GM12878 (cell line): ENCODE data around the gene CLMP. TPM values are rescaled to one million over a fixed set of nuclear protein-coding genes. Genes with fewer than 3 reads are reported as not detected.

Experiments
- ATAC-seq: fragments of 200-7000 bp; cut with Tn5 transposase; 3 replicates; pipeline ENCODE4 v1.9.1; 2020; ENCODE audit warnings: mild to moderate bottlenecking, moderate library complexity
- BruUV-seq: library from RNA; stranded (reverse); fragments of 400-500 nt; replicated peaks from 2 replicates; lab custom pipeline; 2021; lab: Mats Ljungman, UMichigan
- CTCF ChIA-PET: fragments of 300-600 bp; sonication (Branson Sonifier 250); formaldehyde crosslinking; extraction: SDS; loops from one replicate; lab custom pipeline; 2021; ENCODE audit warnings: inconsistent platforms; lab: Yijun Ruan, JAX
- POLR2A ChIA-PET: fragments of 350-600 bp; formaldehyde crosslinking; extraction: SDS; loops from one replicate; lab custom pipeline; 2021; ENCODE audit warnings: inconsistent platforms; lab: Charles Lee
- RAD21 ChIA-PET: fragments of 300-600 bp; sonication (Branson Sonifier 250); formaldehyde crosslinking; loops from one replicate; lab custom pipeline; 2023; ENCODE audit warnings: antibody characterized with exemption; ENCODE audit not compliant: unreplicated experiment; lab: Charles Lee
- SMC1A ChIA-PET: fragments of 300-600 bp; sonication (Branson Sonifier 250); formaldehyde crosslinking; loops from one replicate; lab custom pipeline; 2023; ENCODE audit not compliant: unreplicated experiment, uncharacterized antibody; lab: Charles Lee
- DNase-seq: peaks from one replicate; pipeline ENCODE4 v3.0.0-alpha.2; 2011; ENCODE audit warnings: low read depth, low spot score
- FAIRE-seq: peaks from 3 replicates; lab custom pipeline; 2011; peaks lifted over from hg19 to GRCh38; lab: Jason Lieb, UNC
- H2AFZ ChIP-seq: 2 replicates; pipeline ENCODE4 v1.6.0; 2011; ENCODE audit warnings: low read depth, low read length, control low read depth; ENCODE audit not compliant: control insufficient read depth
- H3K27ac ChIP-seq: 2 replicates; pipeline ENCODE4 v1.5.1; 2011; ENCODE audit warnings: control low read depth; ENCODE audit not compliant: control insufficient read depth, insufficient read depth
- H3K27me3 ChIP-seq, 2 experiments: replicated peaks in 1 of 2; 2 replicates each; pipeline versions ENCODE4 v1.6.0 to v1.6.1; 2011; ENCODE audit warnings: low read length in 1 of 2; ENCODE audit not compliant: control insufficient read depth in 2 of 2, insufficient read depth in 2 of 2
- H3K36me3 ChIP-seq, 2 experiments: 2 replicates each; pipeline ENCODE4 v1.5.1; 2011; ENCODE audit warnings: low read length in 1 of 2; ENCODE audit not compliant: control insufficient read depth in 2 of 2, insufficient read depth in 2 of 2
- H3K4me1 ChIP-seq: 2 replicates; pipeline ENCODE4 v1.6.1; 2011; ENCODE audit warnings: mild to moderate bottlenecking, low read length, moderate library complexity, mixed read lengths; ENCODE audit not compliant: control insufficient read depth, insufficient read depth
- H3K4me2 ChIP-seq: 2 replicates; pipeline ENCODE4 v1.6.0; 2011; ENCODE audit warnings: control low read depth; ENCODE audit not compliant: control insufficient read depth, insufficient read depth
- H3K4me3 ChIP-seq: fragments of 200-600 bp; sonication (generic); 2 replicates; pipeline ENCODE4 v1.5.1; 2016
- H3K79me2 ChIP-seq: 2 replicates; pipeline ENCODE4 v1.6.0; 2011; ENCODE audit warnings: low read length; ENCODE audit not compliant: control insufficient read depth, insufficient read depth
- H3K9ac ChIP-seq: 2 replicates; pipeline ENCODE4 v1.8.0; 2011; ENCODE audit warnings: low read length, control low read depth, mixed read lengths; ENCODE audit not compliant: control insufficient read depth, insufficient read depth
- H3K9me3 ChIP-seq: replicated peaks from 3 replicates; pipeline ENCODE4 v1.5.1; 2011; ENCODE audit warnings: mild to moderate bottlenecking, low read length; ENCODE audit not compliant: control insufficient read depth, insufficient read depth
- H4K20me1 ChIP-seq: 2 replicates; pipeline ENCODE4 v1.6.0; 2011; ENCODE audit not compliant: control insufficient read depth, insufficient read depth
- BMI1 ChIP-seq: fragments of 450-650 bp; IDR thresholded peaks from 2 replicates; pipeline ENCODE4 v1.6.1; 2016; ENCODE audit warnings: mild to moderate bottlenecking, moderate library complexity, borderline replicate concordance
- JUND ChIP-seq: IDR thresholded peaks from 2 replicates; pipeline ENCODE4 v1.6.1; 2012; ENCODE audit warnings: low read depth, mild to moderate bottlenecking, low read length, improper control_type of control experiment, moderate library complexity
- MAX ChIP-seq: IDR thresholded peaks from 2 replicates; pipeline ENCODE4 v1.6.1; 2012; ENCODE audit warnings: low read depth, low read length, improper control_type of control experiment
- MTA2 ChIP-seq: fragments of 450-650 bp; IDR thresholded peaks from 2 replicates; pipeline ENCODE4 v1.6.1; 2016; ENCODE audit warnings: low read depth, mild to moderate bottlenecking, moderate library complexity
- MXI1 ChIP-seq: fragments of 150-350 bp; IDR thresholded peaks from 2 replicates; pipeline ENCODE4 v1.6.1; 2011; ENCODE audit warnings: low read depth, mild to moderate bottlenecking, inconsistent platforms, low read length, improper control_type of control experiment
- NFXL1 ChIP-seq: fragments of 450-650 bp; IDR thresholded peaks from 2 replicates; pipeline ENCODE4 v1.6.1; 2017; ENCODE audit warnings: antibody characterized with exemption, mild to moderate bottlenecking, borderline replicate concordance
- PAX5 ChIP-seq: IDR thresholded peaks from 2 replicates; pipeline ENCODE4 v1.6.1; 2011; ENCODE audit warnings: low read depth, low read length, borderline replicate concordance
- SIX5 ChIP-seq: IDR thresholded peaks from 2 replicates; pipeline ENCODE4 v1.6.1; 2011; ENCODE audit warnings: mild to moderate bottlenecking, low read depth, low read length, moderate library complexity; ENCODE audit not compliant: severe bottlenecking
- STAT1 ChIP-seq: fragments of 450-650 bp; conservative IDR thresholded peaks from 2 replicates; pipeline ENCODE4 v1.6.1; 2014; ENCODE audit warnings: antibody characterized with exemption, mild to moderate bottlenecking
- USF2 ChIP-seq: IDR thresholded peaks from 2 replicates; pipeline ENCODE4 v1.6.1; 2011; ENCODE audit warnings: low read depth, low read length, improper control_type of control experiment, borderline replicate concordance
- ZNF24 ChIP-seq: fragments of 450-650 bp; IDR thresholded peaks from 2 replicates; pipeline ENCODE4 v1.6.1; 2017; ENCODE audit warnings: antibody characterized with exemption, mild to moderate bottlenecking
- ZNF384 ChIP-seq: IDR thresholded peaks from 2 replicates; pipeline ENCODE4 v1.6.1; 2012; ENCODE audit warnings: low read depth, mild to moderate bottlenecking, low read length, improper control_type of control experiment, borderline replicate concordance
- WGBS: methylation state at CpG from one replicate; pipeline ENCODE4 v1.1.6; 2016; ENCODE audit warnings: low lambda C conversion rate; ENCODE audit not compliant: insufficient replicate concordance, insufficient coverage; ENCODE audit errors: missing lambda C conversion rate; 5-methylcytosine and 5-hydroxymethylcytosine counted together
- in situ Hi-C: fragments of 300-500 bp; cut with MboI; formaldehyde crosslinking; loops from 9 replicates; pipeline ENCODE4 v1.14.3; 2018; ENCODE audit warnings: mixed read lengths
- intact Hi-C: fragments of 100-400 bp; cut with micrococcal nuclease; formaldehyde crosslinking; loops from one replicate; pipeline ENCODE4 v1.14.2; 2022; ENCODE audit not compliant: unreplicated experiment
- polyA plus RNA-seq, 11 experiments: library from polyadenylated mRNA; depleted of rRNA in 4 of 11; unstranded in 6 of 11; stranded (reverse) in 5 of 11; fragments of >200 nt; fragmentation: Nextera tagmentation in 4 of 11; fragmentation: Illumina TruSeq in 1 of 11; extraction: Ambion mirVana in 4 of 11; extraction: Trizol in 1 of 11; gene quantifications; 1 replicate in 1 of 11; 2 replicates in 10 of 11; pipeline versions ENCODE4 v1.2.1 to v1.2.3, GENCODE V29; 2011 to 2016; ENCODE audit warnings: inconsistent platforms in 2 of 11, missing spikeins in 2 of 11, low read depth in 1 of 11
- total RNA-seq, 4 experiments: library from RNA; depleted of rRNA in 3 of 4; stranded (reverse); fragments of >200 nt in 3 of 4; fragmentation: Illumina TruSeq in 1 of 4; extraction: Trizol in 1 of 4; gene quantifications; 2 replicates each; pipeline versions ENCODE4 v1.2.1 to v1.2.3, GENCODE V29; 2013 to 2021

CLMP gene
- total and polyA plus RNA-seq, 10 of the 15 experiments (the other 5 are each of a cell fraction or from before 2014, with no cell fraction given), result 0.01 to 0.71 (median 0.20) TPM; not detected in 4

- Histone ChIP-seq H3K79me2 (peaks cover 6% of the 10 kb centered on the region), H3K9me3 (no peaks in the 10 kb centered on the region), H3K27ac (no peak overlapping the region), H3K4me2 (no peak overlapping the region), H3K36me3 (no peaks in the 10 kb centered on the region), H3K4me3 (no peak overlapping the region), H2AFZ (no peak overlapping the region), H4K20me1 (no peaks in the 10 kb centered on the region), H3K27me3 (no peaks in the 10 kb centered on the region), H3K9ac (no peak overlapping the region), H3K4me1 (peaks cover 27% of the 10 kb centered on the region)
- RAD21 ChIA-PET, result interaction anchor here (1.0 to 1.7 kb wide), 3 partner anchors 9 to 37 kb away, joined by 3 to 4 read pairs (median 3); partner anchors contain the start of gene HSPA8
- SMC1A ChIA-PET, result no interaction called here
- BruUV-seq, result no TSS peak
- in situ Hi-C loops (loop anchor here (25.0 kb wide), 1 partner anchor 1611 kb away; the partner anchor contains the start of genes SORL1 and SORL1-AS1), intact Hi-C loops (no loop called here)
- FAIRE-seq (no peak), ATAC-seq (no peak), DNase-seq (no peak)
- TF ChIP-seq JUND (no peak), STAT1 (no peak), ZNF384 (no peak), PAX5 (no peak), SIX5 (no peak), ZNF24 (no peak), MAX (no peak), MXI1 (no peak), USF2 (no peak), NFXL1 (no peak), BMI1 (no peak), MTA2 (no peak)
- CTCF ChIA-PET, result interaction anchor here (0.6 to 5.9 kb wide), 5 partner anchors 10 to 174 kb away, joined by 3 to 41 read pairs (median 3); partner anchors contain the start of gene HSPA8
- WGBS, result 88% methylated on average over 14 of the region's 14 CpGs
- POLR2A ChIA-PET, result interaction anchor here (0.7 to 1.1 kb wide), 2 partner anchors 10 to 12 kb away, joined by 3 to 4 read pairs; no protein-coding TSS in a partner anchor
Measured at GRCh38 chr11:123073343-123074057, 121.5 kb downstream of the CLMP start.
